Neural progenitor cell (in vitro differentiated cells): ENCODE measurements around the gene SCN8A. TPM values are rescaled to one million over a fixed set of nuclear protein-coding genes. Genes with fewer than 3 reads are reported as not detected.

ENCODE experiments used
- DNase-seq: peaks from one replicate; pipeline ENCODE4 v3.0.0-alpha.2; 2016; ENCODE audit warnings: low spot score
- H2AFZ ChIP-seq: fragments of 200-600 bp; sonication (generic); replicated peaks from 2 replicates; pipeline ENCODE4 v1.6.1; 2016; ENCODE audit warnings: antibody characterized with exemption
- H3F3A ChIP-seq: fragments of 200-600 bp; sonication (generic); 2 replicates; pipeline ENCODE4 v1.6.1; 2016; ENCODE audit warnings: antibody characterized with exemption, low read depth
- H3K27ac ChIP-seq: fragments of 200-600 bp; sonication (generic); 2 replicates; pipeline ENCODE4 v1.5.1; 2016; ENCODE audit warnings: mild to moderate bottlenecking
- H3K27me3 ChIP-seq: fragments of 200-600 bp; sonication (generic); 2 replicates; pipeline ENCODE4 v1.6.1; 2016; ENCODE audit warnings: mild to moderate bottlenecking, moderate library complexity
- H3K36me3 ChIP-seq: fragments of 200-600 bp; sonication (generic); 2 replicates; pipeline ENCODE4 v1.5.1; 2016
- H3K4me1 ChIP-seq: fragments of 200-600 bp; sonication (generic); 2 replicates; pipeline ENCODE4 v1.6.1; 2016; ENCODE audit warnings: mixed run types
- H3K4me2 ChIP-seq: fragments of 200-600 bp; sonication (generic); 2 replicates; pipeline ENCODE4 v1.6.1; 2016
- H3K4me3 ChIP-seq: fragments of 200-600 bp; sonication (generic); 2 replicates; pipeline ENCODE4 v1.5.1; 2016
- H3K79me2 ChIP-seq: fragments of 200-600 bp; sonication (generic); 2 replicates; pipeline ENCODE4 v1.6.1; 2016; ENCODE audit warnings: low read depth
- H3K9ac ChIP-seq: fragments of 200-600 bp; sonication (generic); 2 replicates; pipeline ENCODE4 v1.6.1; 2016
- H3K9me3 ChIP-seq: fragments of 200-600 bp; sonication (generic); 2 replicates; pipeline ENCODE4 v1.5.1; 2016; ENCODE audit warnings: low read depth
- H4K20me1 ChIP-seq: fragments of 200-600 bp; sonication (generic); 2 replicates; pipeline ENCODE4 v1.6.1; 2016; ENCODE audit warnings: low read depth
- H3K27ac Mint-ChIP-seq: 3 replicates; pipeline ENCODE4 v1.8.0; 2021; ENCODE audit warnings: mixed read lengths
- H3K27me3 Mint-ChIP-seq: 2 replicates; pipeline ENCODE4 v1.8.0; 2022; ENCODE audit warnings: low read depth, mild to moderate bottlenecking, inconsistent platforms, moderate library complexity, mixed read lengths; ENCODE audit not compliant: insufficient read depth
- H3K36me3 Mint-ChIP-seq: 3 replicates; pipeline ENCODE4 v1.8.0; 2021; ENCODE audit warnings: mixed read lengths
- H3K4me1 Mint-ChIP-seq: 3 replicates; pipeline ENCODE4 v1.8.0; 2021; ENCODE audit warnings: mixed read lengths
- H3K4me3 Mint-ChIP-seq: 3 replicates; pipeline ENCODE4 v1.8.0; 2021; ENCODE audit warnings: mild to moderate bottlenecking, moderate library complexity, mixed read lengths
- H3K9me3 Mint-ChIP-seq: 3 replicates; pipeline ENCODE4 v1.8.0; 2020; ENCODE audit warnings: mixed read lengths
- CTCF ChIP-seq: fragments of 200-600 bp; sonication (generic); IDR thresholded peaks from 2 replicates; pipeline ENCODE4 v1.5.1; 2017; ENCODE audit warnings: antibody characterized with exemption, mild to moderate bottlenecking
- EZH2 ChIP-seq: fragments of 200-600 bp; sonication (generic); IDR thresholded peaks from 2 replicates; pipeline ENCODE4 v1.6.1; 2017; ENCODE audit warnings: antibody characterized with exemption, mild to moderate bottlenecking, moderate library complexity
- EZH2phosphoT487 ChIP-seq: fragments of 200-600 bp; sonication (generic); IDR thresholded peaks from 2 replicates; pipeline ENCODE4 v1.6.1; 2017; ENCODE audit warnings: antibody characterized with exemption
- total RNA-seq: library from RNA; depleted of rRNA; stranded (reverse); fragments of >200 nt; gene quantifications from 2 replicates; pipeline ENCODE4 v1.2.3, GENCODE V29; 2015; ENCODE audit warnings: low replicate concordance

The SCN8A gene
- total RNA-seq, 1 donor from 2014 or later = 14.2 TPM

GRCh38 chr12:51749206-51749985 is 158.4 kb downstream of the SCN8A start:
- no peaks in the 10 kb centered on the region for H3K4me1 ChIP-seq
- H3K9me3 ChIP-seq = no peaks in the 10 kb centered on the region
- H3K4me3 Mint-ChIP-seq = no peak overlapping the region
- H4K20me1 ChIP-seq = no peaks in the 10 kb centered on the region
- no peaks in the 10 kb centered on the region for H3F3A ChIP-seq
- H3K27me3 Mint-ChIP-seq = no peaks in the 10 kb centered on the region
- no peak overlapping the region for H3K9ac ChIP-seq
- no peak overlapping the region for H3K4me3 ChIP-seq
- DNase-seq = no peak
- H3K36me3 ChIP-seq = no peaks in the 10 kb centered on the region
- no peaks in the 10 kb centered on the region for H3K79me2 ChIP-seq
- no peak overlapping the region for H3K4me2 ChIP-seq
- H2AFZ ChIP-seq = no peak overlapping the region
- H3K27ac Mint-ChIP-seq = no peak overlapping the region
- no peak overlapping the region for H3K27ac ChIP-seq
- H3K9me3 Mint-ChIP-seq = no peaks in the 10 kb centered on the region
- H3K4me1 Mint-ChIP-seq = peaks cover 4% of the 10 kb centered on the region
- H3K27me3 ChIP-seq = no peaks in the 10 kb centered on the region
- peaks cover 37% of the 10 kb centered on the region for H3K36me3 Mint-ChIP-seq
- TF ChIP-seq CTCF (no peak), EZH2phosphoT487 (no peak), EZH2 (no peak)

- Histone ChIP-seq H3F3A (no peaks in the 10 kb centered on the region), H3K9ac (no peak overlapping the region), H3K79me2 (no peaks in the 10 kb centered on the region), H3K36me3 (no peaks in the 10 kb centered on the region), H3K4me2 (no peak overlapping the region), H2AFZ (no peak overlapping the region), H3K27ac (no peak overlapping the region), H3K27me3 (no peaks in the 10 kb centered on the region), H4K20me1 (no peaks in the 10 kb centered on the region), H3K9me3 (no peaks in the 10 kb centered on the region), H3K4me3 (no peak overlapping the region), H3K4me1 (no peaks in the 10 kb centered on the region)
- Mint-ChIP-seq H3K36me3 (peaks cover 37% of the 10 kb centered on the region), H3K4me1 (peaks cover 4% of the 10 kb centered on the region), H3K27me3 (no peaks in the 10 kb centered on the region), H3K4me3 (no peak overlapping the region), H3K9me3 (no peaks in the 10 kb centered on the region), H3K27ac (no peak overlapping the region)
- TF ChIP-seq CTCF = no peak
- TF ChIP-seq EZH2phosphoT487 = no peak
- no peak for TF ChIP-seq EZH2
- DNase-seq = no peak
Observed at GRCh38 chr12:51749986-51750317, 158.9 kb downstream of the SCN8A start.

GRCh38 chr12:51751661-51752060 is 160.6 kb downstream of the SCN8A start:
- Mint-ChIP-seq H3K4me1 (peaks cover 4% of the 10 kb centered on the region), H3K27ac (no peak overlapping the region), H3K27me3 (peaks cover 3% of the 10 kb centered on the region), H3K9me3 (no peaks in the 10 kb centered on the region), H3K4me3 (no peak overlapping the region), H3K36me3 (peaks cover 40% of the 10 kb centered on the region)
- H3F3A ChIP-seq = no peaks in the 10 kb centered on the region
- H3K27ac ChIP-seq = no peak overlapping the region
- no peaks in the 10 kb centered on the region for H3K27me3 ChIP-seq
- DNase-seq = no peak
- no peaks in the 10 kb centered on the region for H3K4me1 ChIP-seq
- no peak overlapping the region for H3K4me2 ChIP-seq
- TF ChIP-seq EZH2 (no peak), EZH2phosphoT487 (no peak), CTCF (no peak)
- H2AFZ ChIP-seq = no peak overlapping the region
- no peak overlapping the region for H3K4me3 ChIP-seq
- H3K9ac ChIP-seq = no peak overlapping the region
- H4K20me1 ChIP-seq = no peaks in the 10 kb centered on the region
- H3K9me3 ChIP-seq = no peaks in the 10 kb centered on the region
- no peaks in the 10 kb centered on the region for H3K79me2 ChIP-seq
- H3K36me3 ChIP-seq = no peaks in the 10 kb centered on the region
